Fibroblast of skin of right biceps (primary cell): ENCODE data around the gene ITPK1.
"Not testable (repeated sequence)": the region's sequence is repeated elsewhere in the genome, so short reads cannot be mapped to it uniquely, and the experiment has no call there.

ENCODE experiments used
- DNase-seq: peaks from one replicate; pipeline ENCODE4 v3.0.0-alpha.2; 2013

Gene ITPK1

GRCh38 chr14:93082576-93083001 lies 33.1 kb downstream of the ITPK1 start:
- no peak for DNase-seq

DNA sequence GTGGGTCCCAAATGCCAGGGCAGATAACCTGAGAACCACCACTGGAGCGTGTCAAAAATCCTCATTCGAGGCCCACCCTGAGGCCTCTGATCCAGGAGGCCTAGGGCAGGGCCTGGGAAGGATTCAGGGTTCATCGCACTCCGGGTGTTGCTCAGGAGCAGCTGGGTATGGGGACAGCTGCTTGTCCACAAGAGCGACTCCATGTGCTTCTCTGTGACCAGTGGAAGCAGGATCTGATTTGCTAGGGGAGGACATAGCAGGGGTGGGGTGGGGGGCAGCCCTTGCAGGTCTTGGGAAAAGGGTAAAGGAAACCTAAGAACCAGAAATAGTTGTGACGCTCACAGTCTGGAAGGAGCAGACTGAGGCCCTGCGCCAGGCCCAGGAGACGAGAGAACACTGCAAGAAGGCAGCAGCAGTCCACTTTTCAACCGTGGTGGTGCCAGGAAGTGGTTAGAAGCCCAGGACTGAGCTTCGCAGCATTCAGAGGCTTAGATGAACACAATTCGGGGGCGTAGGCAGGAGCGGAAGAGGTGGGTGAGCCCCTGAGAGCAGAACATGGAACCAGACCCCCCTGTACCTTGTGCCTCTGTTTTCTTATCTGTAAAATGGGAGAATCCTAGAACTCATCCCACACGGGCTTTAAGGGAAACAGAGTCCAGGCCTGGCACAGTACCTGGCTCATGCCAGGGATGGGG lies 33.7 kb downstream of the ITPK1 start:
- DNase-seq = no peak

DNA sequence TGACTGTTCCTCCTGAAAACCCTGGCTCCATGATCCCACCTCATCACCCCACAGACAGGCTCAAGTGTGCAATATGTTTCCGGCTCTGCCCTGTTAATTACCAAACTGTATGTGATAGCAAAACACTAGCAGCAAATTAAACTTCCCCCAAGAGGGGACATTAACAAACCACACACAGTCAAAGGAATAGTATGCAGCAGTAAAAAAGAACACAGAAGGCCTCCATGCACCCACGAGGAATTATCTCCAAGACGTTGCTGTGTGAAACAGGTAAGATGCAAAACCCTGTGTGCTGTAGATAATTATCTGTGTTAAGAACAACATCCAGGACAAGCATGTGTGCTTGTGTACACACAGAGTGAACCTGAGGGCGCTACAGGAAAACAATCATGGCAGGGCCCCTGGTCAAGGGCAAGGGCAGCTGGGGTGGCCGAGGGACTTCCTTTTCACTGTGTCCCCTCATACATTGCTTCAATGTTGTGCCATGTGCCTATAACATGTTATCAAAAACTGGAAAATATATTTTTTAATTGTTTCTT lies 35.8 kb downstream of the ITPK1 start:
- no peak for DNase-seq

GRCh38 chr14:93079321-93079720 lies 36.4 kb downstream of the ITPK1 start:
- DNase-seq = no peak

DNA sequence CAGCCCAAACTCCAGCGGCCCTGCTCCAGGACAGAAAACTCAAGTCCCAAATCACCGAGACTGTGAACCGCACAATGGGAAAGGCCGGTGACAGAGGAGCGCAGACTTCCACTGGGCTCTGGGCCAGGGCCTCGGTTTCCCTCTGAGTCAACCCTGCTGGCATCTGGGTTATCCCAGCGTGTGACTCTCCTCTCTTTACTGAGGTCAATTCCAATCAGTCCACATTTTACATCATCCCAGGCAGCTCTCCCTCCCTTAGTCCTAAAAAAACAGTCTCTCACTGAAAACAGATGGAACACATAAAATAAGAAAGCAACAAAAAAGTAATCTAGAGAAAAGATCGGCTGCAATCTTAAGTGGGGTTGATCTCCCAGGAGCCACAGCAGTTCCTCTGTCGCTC lies 36.9 kb downstream of the ITPK1 start:
- peak; percentile 71 for DNase-seq

GRCh38 chr14:93076755-93077154 lies 39.0 kb downstream of the ITPK1 start:
- no peak for DNase-seq

GRCh38 chr14:93075891-93076290 lies 39.8 kb downstream of the ITPK1 start:
- DNase-seq = no peak

GRCh38 chr14:93073910-93074769 lies 41.6 kb downstream of the ITPK1 start:
- DNase-seq = peak; percentile 32

DNA sequence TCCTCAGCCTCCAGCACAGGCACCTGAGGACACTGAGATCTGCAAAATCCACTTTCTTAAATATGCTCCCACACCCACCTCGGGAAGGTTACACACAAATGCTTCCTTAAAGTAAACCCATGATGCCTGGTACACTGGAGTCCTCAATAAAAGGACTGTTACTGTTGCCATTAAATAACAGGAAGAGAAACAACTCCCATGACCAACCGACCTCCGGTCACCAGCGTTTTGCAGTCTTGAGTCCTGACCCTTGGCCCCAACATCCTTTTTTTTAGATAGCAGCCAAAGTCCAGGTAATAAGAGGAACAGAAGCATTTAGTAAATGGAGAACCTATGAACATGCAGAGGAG lies 42.4 kb downstream of the ITPK1 start:
- no peak for DNase-seq

DNA sequence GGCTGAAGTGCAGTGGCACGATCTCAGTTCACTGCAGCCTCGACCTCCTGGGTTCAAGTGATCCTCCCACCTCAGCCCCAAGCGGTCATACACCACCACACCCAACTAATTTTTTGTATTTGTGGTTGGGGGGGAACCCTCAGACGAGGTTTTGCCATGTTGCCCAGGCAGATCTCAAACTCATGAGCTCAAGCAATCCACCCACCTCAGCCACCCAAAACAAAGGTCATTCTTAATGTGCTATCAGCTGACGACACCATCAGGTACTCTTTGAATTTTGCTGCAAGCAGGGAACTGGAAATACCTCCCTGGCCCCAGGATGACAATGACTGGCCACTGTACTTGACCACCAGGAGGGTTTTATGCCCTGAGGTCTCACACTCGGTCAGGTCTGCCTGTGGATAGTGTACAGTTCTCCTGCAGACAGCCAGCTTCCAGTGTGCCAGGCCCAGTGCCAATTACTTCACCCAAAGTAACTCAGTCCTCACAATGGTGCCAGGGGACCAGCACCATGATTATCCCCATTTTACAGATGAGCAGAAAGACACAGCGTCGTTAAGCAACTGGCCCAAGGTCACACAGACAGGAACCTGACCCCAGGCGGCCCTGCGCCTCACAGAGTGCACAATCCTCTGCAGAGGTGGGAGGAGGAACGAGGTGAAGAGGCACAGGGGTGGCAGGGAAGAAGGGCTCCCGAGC lies 42.9 kb downstream of the ITPK1 start:
- DNase-seq = no peak

DNA sequence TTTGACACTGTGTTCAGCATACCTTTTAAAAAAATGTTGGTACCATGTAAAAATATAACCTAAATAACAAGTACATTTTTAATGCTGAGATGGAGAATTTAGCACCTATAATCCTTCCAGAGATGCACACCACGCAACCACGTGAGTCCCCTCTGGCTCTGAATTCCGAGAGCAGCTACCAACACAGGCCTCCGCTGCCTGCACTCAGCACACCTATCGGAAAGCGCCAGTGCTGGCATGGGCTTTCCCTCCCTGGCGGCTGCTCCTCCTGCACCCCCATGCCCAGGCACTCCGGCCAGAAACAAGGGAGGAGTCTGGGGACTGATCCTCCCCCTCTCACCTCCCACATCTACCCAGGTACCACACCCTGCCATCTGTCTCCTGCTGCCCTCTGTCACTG lies 47.0 kb downstream of the ITPK1 start:
- DNase-seq = no peak

DNA sequence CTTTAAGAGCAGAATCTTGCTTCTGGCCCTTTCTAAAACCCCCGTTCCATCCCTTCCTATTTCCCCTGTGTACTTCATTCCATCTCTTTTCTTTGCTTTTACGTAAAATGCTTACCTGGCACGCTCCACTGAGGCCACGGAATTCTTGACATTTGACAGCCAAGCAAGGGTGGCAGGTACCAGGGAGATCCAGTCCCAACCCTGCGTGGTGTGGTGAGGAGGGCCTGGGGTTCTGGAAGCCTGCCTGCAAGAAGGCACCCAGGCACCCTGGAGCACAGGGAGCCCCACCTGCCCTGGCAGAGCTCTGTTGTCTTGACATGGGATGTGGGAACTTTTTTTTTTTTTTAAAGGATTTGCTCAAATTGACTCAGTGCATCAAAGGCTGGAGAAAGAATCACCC lies 48.6 kb downstream of the ITPK1 start:
- no peak for DNase-seq

- DNase-seq = no peak
Measured at GRCh38 chr14:93065272-93065730, 50.4 kb downstream of the ITPK1 start.

DNA sequence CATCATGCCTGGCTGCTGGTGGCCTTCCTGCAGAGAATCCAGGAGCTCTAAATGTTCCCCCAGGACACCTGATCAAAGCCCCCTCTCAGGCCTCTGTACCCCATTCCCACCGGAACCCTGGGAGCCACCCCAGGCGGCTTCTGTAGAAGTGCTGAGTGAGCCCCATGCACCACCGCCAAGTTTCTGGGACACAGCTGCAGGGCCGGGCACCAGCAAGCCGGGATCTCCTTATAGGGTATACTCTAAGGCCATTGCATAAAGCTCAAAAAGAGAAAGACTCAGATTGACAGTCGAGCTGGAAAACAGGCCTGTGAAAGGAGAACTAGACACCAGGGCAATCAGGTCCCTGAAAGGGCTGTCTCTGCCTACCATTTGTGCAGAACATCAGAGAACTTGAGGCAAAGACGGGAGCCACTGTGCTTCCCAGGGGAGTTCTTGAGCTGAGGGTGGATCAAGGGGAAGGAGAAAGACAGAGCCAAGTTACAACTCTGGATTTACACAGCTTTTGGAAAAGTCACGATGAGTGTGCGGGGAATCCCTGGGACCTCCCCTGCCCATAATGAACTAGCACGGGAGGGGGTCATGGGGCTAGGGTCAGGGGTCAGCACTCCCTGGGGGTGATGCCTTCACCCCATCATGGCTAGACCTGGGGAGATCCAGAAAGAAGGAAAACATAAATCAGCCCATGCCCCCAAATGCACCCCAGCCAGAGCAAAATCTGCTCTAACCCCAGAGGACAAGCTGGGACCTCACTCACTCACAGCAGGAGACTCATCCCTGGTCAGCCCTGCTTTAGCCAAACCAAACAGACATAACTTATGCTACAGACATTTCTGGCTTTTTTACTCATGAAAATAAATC lies 51.1 kb downstream of the ITPK1 start:
- DNase-seq = peak; percentile 52

DNA sequence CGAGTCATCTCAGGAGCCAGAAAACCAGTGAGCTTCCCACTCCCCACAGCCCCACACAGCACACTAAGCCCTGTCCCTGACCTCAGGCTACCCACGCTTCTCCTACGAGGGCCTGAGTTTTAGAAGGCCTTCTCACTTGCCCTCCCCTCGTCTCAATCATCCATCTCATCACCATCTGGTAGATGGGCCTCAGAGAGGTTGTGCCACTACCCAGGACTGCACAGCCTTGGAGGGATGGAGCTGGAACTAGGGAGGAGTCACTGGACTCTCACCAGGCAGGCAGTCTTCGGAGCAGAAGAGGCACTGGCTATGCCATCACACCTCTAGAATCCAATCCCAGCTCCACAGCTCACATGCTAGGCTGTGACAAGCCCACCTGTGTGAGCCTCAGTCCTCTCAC lies 52.3 kb downstream of the ITPK1 start:
- DNase-seq = no peak

DNA sequence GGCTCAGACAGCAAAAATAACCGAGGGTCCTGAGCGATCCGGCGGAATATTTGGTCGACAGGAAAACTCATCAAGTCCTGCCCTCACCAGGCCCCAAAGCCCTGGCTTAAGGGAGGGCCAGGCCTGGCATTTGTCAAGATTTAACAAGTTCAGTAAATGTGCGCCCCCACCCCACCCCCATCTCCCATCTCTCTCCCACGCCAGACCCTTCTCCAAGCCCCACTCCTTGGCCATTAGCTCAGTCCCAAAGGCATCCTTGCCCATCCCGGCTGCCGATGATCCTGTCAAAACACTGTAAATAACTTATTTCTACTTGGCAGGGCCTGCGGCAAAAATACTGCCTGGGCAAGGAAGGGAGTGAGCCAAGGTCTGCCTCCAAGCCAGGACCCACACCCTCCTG lies 52.8 kb downstream of the ITPK1 start:
- DNase-seq = no peak

GRCh38 chr14:93062013-93062412 lies 53.7 kb downstream of the ITPK1 start:
- not testable (repeated sequence) for DNase-seq

DNA sequence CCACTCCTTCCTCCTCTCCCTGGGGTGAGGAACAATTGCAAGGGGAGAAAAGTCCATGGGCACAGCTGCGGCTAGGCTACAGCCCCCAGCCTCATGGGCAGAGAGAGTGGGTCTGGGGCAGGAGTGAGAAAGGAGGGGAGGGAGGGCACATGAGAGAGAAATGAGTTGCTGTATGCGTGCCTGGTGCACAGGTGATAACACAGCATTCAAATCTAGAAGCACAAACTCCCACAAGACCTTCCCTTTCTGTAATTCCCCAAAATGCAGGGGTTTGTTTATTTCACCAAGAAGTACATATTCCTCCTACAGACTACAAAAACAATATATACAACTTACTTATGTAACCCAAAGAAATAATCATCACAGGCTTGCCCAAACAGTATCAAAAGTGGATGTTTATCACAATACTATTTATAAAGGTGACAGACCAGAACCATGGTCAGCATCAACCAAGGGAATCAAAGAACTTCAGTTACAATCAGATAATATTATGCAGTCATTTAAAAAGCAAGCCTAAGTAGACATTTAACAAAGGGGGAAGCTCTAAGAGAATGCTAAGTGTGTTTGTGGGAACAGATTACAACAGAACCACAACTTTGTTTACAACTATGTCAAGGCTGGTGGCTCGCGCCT lies 54.2 kb downstream of the ITPK1 start:
- no peak for DNase-seq

DNA sequence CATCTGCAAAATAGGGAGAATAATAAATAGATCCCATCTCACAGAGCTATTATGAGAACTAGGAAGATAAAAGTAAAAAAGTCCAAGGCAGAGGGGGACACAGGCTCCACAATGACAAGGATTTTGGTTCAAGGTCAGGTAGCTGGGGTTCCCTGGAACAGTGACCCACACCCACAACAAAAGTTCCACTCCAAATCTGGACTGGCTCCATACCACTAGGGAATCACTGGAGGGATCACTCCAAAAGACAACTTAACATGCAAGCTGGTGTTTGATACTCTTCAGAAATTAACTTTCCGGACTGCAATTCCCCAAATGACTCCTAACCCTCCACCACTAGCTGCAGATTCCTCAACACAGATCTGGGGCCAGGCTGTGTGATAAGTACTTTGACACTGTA lies 54.9 kb downstream of the ITPK1 start:
- DNase-seq = no peak

DNA sequence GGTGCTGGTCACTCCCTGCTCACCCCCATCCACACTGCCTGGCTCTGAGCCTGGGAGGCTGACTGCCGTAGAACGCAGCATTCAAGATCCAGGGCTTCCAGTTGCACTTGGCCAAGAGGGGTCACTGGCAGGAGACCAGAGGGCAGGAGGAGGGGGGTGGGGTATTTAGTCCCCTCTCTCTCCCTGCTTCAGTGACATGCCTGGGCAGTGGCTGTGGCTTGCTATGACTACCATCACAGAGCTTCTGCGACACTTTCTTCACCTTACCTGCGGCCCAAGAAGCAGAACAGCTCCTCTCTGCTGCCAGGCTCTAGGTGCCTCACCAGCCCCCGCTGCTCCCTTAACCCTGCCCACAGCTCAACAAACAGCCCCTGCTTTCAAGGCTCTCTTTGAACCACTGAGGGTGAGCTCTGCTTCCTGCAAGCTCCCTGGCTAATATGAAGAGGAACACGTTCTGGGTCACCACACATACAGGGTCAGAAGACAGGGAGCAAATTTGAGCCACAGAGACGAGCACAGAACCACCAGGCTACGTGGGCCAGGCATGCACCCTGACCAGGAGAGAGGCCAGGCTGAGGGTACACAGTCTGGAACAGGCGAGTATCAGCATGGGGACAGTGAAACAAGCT lies 55.7 kb downstream of the ITPK1 start:
- no peak for DNase-seq

DNA sequence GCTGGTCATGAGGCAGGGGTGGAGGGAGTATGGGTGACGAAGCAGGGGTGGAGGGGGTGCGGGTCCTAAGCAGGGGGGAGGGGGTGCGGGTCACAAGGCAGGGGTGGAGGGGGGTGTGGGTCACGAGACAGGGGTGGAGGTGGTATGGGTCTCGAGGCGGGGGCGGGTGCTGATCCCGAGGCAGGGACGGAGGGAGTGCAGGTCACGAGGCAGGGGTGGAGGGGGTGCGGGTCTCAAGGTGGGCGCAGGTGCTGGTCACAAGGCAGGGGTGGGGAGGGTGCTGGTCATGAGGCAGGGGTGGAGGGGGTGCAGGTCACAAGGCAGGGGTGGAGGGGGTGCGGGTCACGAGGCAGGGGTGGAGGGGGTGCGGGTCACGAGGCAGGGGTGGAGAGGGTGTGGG lies 56.5 kb downstream of the ITPK1 start:
- no peak for DNase-seq
